Activated CD8-positive, alpha-beta memory T cell treated with anti-CD3 and anti-CD28 coated beads, Interleukin-2, amount 50 U/mL, for 24 hours (primary cell): ENCODE data around the gene ANKRD44.

ENCODE experiments used
- DNase-seq: peaks from one replicate; pipeline ENCODE4 v3.0.0-alpha.2; 2020; ENCODE audit errors: extremely low read depth

Gene ANKRD44

GRCh38 chr2:197208024-197208423 lies 102.6 kb downstream of the ANKRD44 start:
- DNase-seq = no peak

- DNase-seq = no peak
These were observed 103.0 kb downstream of the ANKRD44 start for GRCh38 chr2:197207598-197207997.

GRCh38 chr2:197207106-197207505 lies 103.5 kb downstream of the ANKRD44 start:
- no peak for DNase-seq

GRCh38 chr2:197205585-197206215 lies 104.9 kb downstream of the ANKRD44 start:
- DNase-seq = no peak

GRCh38 chr2:197204519-197205250 lies 105.9 kb downstream of the ANKRD44 start:
- DNase-seq = no peak

GRCh38 chr2:197201874-197202273 lies 108.7 kb downstream of the ANKRD44 start:
- DNase-seq = no peak

- no peak for DNase-seq
These were observed 109.9 kb downstream of the ANKRD44 start for GRCh38 chr2:197200762-197201058.

GRCh38 chr2:197200051-197200761 lies 110.4 kb downstream of the ANKRD44 start:
- DNase-seq = no peak

GRCh38 chr2:197198890-197199289 lies 111.7 kb downstream of the ANKRD44 start:
- peak; percentile 74 for DNase-seq

GRCh38 chr2:197197895-197198311 lies 112.7 kb downstream of the ANKRD44 start:
- no peak for DNase-seq

GRCh38 chr2:197196541-197197180 lies 113.9 kb downstream of the ANKRD44 start:
- DNase-seq = no peak

GRCh38 chr2:197195518-197195917 lies 115.1 kb downstream of the ANKRD44 start:
- DNase-seq = no peak

- DNase-seq = no peak
These were observed 118.6 kb downstream of the ANKRD44 start for GRCh38 chr2:197191940-197192322.

- DNase-seq = no peak
These were observed 119.2 kb downstream of the ANKRD44 start for GRCh38 chr2:197191177-197191939.

- DNase-seq = no peak
These were observed 120.5 kb downstream of the ANKRD44 start for GRCh38 chr2:197190100-197190432.

- no peak for DNase-seq
These were observed 121.0 kb downstream of the ANKRD44 start for GRCh38 chr2:197189426-197190099.

GRCh38 chr2:197185676-197186075 lies 124.9 kb downstream of the ANKRD44 start:
- DNase-seq = no peak

- no peak for DNase-seq
These were observed 125.5 kb downstream of the ANKRD44 start for GRCh38 chr2:197184959-197185586.

- DNase-seq = no peak
These were observed 127.2 kb downstream of the ANKRD44 start for GRCh38 chr2:197183355-197183754.

- DNase-seq = no peak
These were observed 127.9 kb downstream of the ANKRD44 start for GRCh38 chr2:197182668-197183067.

GRCh38 chr2:197181491-197181890 lies 129.1 kb downstream of the ANKRD44 start:
- DNase-seq = no peak
